GM12878 (cell line): ENCODE results near the gene KIF26A. TPM values are rescaled to one million over a fixed set of nuclear protein-coding genes. Genes with fewer than 3 reads are reported as not detected.
A peak's percentile ranks its signal among the peaks of the same experiment; 100 is the strongest.

ENCODE experiments used
- ATAC-seq: fragments of 200-7000 bp; cut with Tn5 transposase; 3 replicates; pipeline ENCODE4 v1.9.1; 2020; ENCODE audit warnings: mild to moderate bottlenecking, moderate library complexity
- BruUV-seq: library from RNA; stranded (reverse); fragments of 400-500 nt; replicated peaks from 2 replicates; lab custom pipeline; 2021; lab: Mats Ljungman, UMichigan
- CTCF ChIA-PET: fragments of 300-600 bp; sonication (Branson Sonifier 250); formaldehyde crosslinking; extraction: SDS; loops from one replicate; lab custom pipeline; 2021; ENCODE audit warnings: inconsistent platforms; lab: Yijun Ruan, JAX
- POLR2A ChIA-PET: fragments of 350-600 bp; formaldehyde crosslinking; extraction: SDS; loops from one replicate; lab custom pipeline; 2021; ENCODE audit warnings: inconsistent platforms; lab: Charles Lee
- RAD21 ChIA-PET: fragments of 300-600 bp; sonication (Branson Sonifier 250); formaldehyde crosslinking; loops from one replicate; lab custom pipeline; 2023; ENCODE audit warnings: antibody characterized with exemption; ENCODE audit not compliant: unreplicated experiment; lab: Charles Lee
- SMC1A ChIA-PET: fragments of 300-600 bp; sonication (Branson Sonifier 250); formaldehyde crosslinking; loops from one replicate; lab custom pipeline; 2023; ENCODE audit not compliant: unreplicated experiment, uncharacterized antibody; lab: Charles Lee
- DNase-seq: peaks from one replicate; pipeline ENCODE4 v3.0.0-alpha.2; 2011; ENCODE audit warnings: low read depth, low spot score
- FAIRE-seq: peaks from 3 replicates; lab custom pipeline; 2011; peaks lifted over from hg19 to GRCh38; lab: Jason Lieb, UNC
- H2AFZ ChIP-seq: 2 replicates; pipeline ENCODE4 v1.6.0; 2011; ENCODE audit warnings: low read depth, low read length, control low read depth; ENCODE audit not compliant: control insufficient read depth
- H3K27ac ChIP-seq: 2 replicates; pipeline ENCODE4 v1.5.1; 2011; ENCODE audit warnings: control low read depth; ENCODE audit not compliant: control insufficient read depth, insufficient read depth
- H3K27me3 ChIP-seq, 2 experiments: replicated peaks in 1 of 2; 2 replicates each; pipeline versions ENCODE4 v1.6.0 to v1.6.1; 2011; ENCODE audit warnings: low read length in 1 of 2; ENCODE audit not compliant: control insufficient read depth in 2 of 2, insufficient read depth in 2 of 2
- H3K36me3 ChIP-seq, 2 experiments: 2 replicates each; pipeline ENCODE4 v1.5.1; 2011; ENCODE audit warnings: low read length in 1 of 2; ENCODE audit not compliant: control insufficient read depth in 2 of 2, insufficient read depth in 2 of 2
- H3K4me1 ChIP-seq: 2 replicates; pipeline ENCODE4 v1.6.1; 2011; ENCODE audit warnings: mild to moderate bottlenecking, low read length, moderate library complexity, mixed read lengths; ENCODE audit not compliant: control insufficient read depth, insufficient read depth
- H3K4me2 ChIP-seq: 2 replicates; pipeline ENCODE4 v1.6.0; 2011; ENCODE audit warnings: control low read depth; ENCODE audit not compliant: control insufficient read depth, insufficient read depth
- H3K4me3 ChIP-seq: fragments of 200-600 bp; sonication (generic); 2 replicates; pipeline ENCODE4 v1.5.1; 2016
- H3K79me2 ChIP-seq: 2 replicates; pipeline ENCODE4 v1.6.0; 2011; ENCODE audit warnings: low read length; ENCODE audit not compliant: control insufficient read depth, insufficient read depth
- H3K9ac ChIP-seq: 2 replicates; pipeline ENCODE4 v1.8.0; 2011; ENCODE audit warnings: low read length, control low read depth, mixed read lengths; ENCODE audit not compliant: control insufficient read depth, insufficient read depth
- H3K9me3 ChIP-seq: replicated peaks from 3 replicates; pipeline ENCODE4 v1.5.1; 2011; ENCODE audit warnings: mild to moderate bottlenecking, low read length; ENCODE audit not compliant: control insufficient read depth, insufficient read depth
- H4K20me1 ChIP-seq: 2 replicates; pipeline ENCODE4 v1.6.0; 2011; ENCODE audit not compliant: control insufficient read depth, insufficient read depth
- HDGF ChIP-seq: fragments of 450-650 bp; IDR thresholded peaks from 2 replicates; pipeline ENCODE4 v1.6.1; 2016; ENCODE audit warnings: antibody characterized with exemption
- RAD21 ChIP-seq: IDR thresholded peaks from 2 replicates; pipeline ENCODE4 v1.6.1; 2011; ENCODE audit warnings: mild to moderate bottlenecking, low read depth, low read length, moderate library complexity; ENCODE audit not compliant: insufficient read depth
- SMC3 ChIP-seq: IDR thresholded peaks from 2 replicates; pipeline ENCODE4 v1.6.1; 2011; ENCODE audit warnings: low read length, improper control_type of control experiment, borderline replicate concordance
- WGBS: methylation state at CpG from one replicate; pipeline ENCODE4 v1.1.6; 2016; ENCODE audit warnings: low lambda C conversion rate; ENCODE audit not compliant: insufficient replicate concordance, insufficient coverage; ENCODE audit errors: missing lambda C conversion rate; 5-methylcytosine and 5-hydroxymethylcytosine counted together
- in situ Hi-C: fragments of 300-500 bp; cut with MboI; formaldehyde crosslinking; loops from 9 replicates; pipeline ENCODE4 v1.14.3; 2018; ENCODE audit warnings: mixed read lengths
- intact Hi-C: fragments of 100-400 bp; cut with micrococcal nuclease; formaldehyde crosslinking; loops from one replicate; pipeline ENCODE4 v1.14.2; 2022; ENCODE audit not compliant: unreplicated experiment
- polyA plus RNA-seq, 11 experiments: library from polyadenylated mRNA; depleted of rRNA in 4 of 11; unstranded in 6 of 11; stranded (reverse) in 5 of 11; fragments of >200 nt; fragmentation: Nextera tagmentation in 4 of 11; fragmentation: Illumina TruSeq in 1 of 11; extraction: Ambion mirVana in 4 of 11; extraction: Trizol in 1 of 11; gene quantifications; 1 replicate in 1 of 11; 2 replicates in 10 of 11; pipeline versions ENCODE4 v1.2.1 to v1.2.3, GENCODE V29; 2011 to 2016; ENCODE audit warnings: inconsistent platforms in 2 of 11, missing spikeins in 2 of 11, low read depth in 1 of 11
- total RNA-seq, 4 experiments: library from RNA; depleted of rRNA in 3 of 4; stranded (reverse); fragments of >200 nt in 3 of 4; fragmentation: Illumina TruSeq in 1 of 4; extraction: Trizol in 1 of 4; gene quantifications; 2 replicates each; pipeline versions ENCODE4 v1.2.1 to v1.2.3, GENCODE V29; 2013 to 2021
- TF ChIP-seq, protein P1 (sequence below): fragments of 450-650 bp; IDR thresholded peaks from 2 replicates; pipeline ENCODE4 v1.6.1; 2017; ENCODE audit warnings: low read depth, mild to moderate bottlenecking, moderate library complexity
- TF ChIP-seq, protein P2 (sequence below), 3 experiments: IDR thresholded peaks in 2 of 3; conservative IDR thresholded peaks in 1 of 3; 2 replicates each; pipeline ENCODE4 v1.5.1; 2011; ENCODE audit warnings: low read depth in 3 of 3, low read length in 3 of 3, mild to moderate bottlenecking in 3 of 3, control low read depth in 2 of 3, moderate library complexity in 2 of 3, inconsistent platforms in 1 of 3, mixed read lengths in 1 of 3; ENCODE audit not compliant: control insufficient read depth in 2 of 3, insufficient read depth in 1 of 3; ENCODE audit errors: extremely low read depth in 1 of 3

The KIF26A gene
- total and polyA plus RNA-seq, 10 of the 15 experiments (the other 5 are each of a cell fraction or from before 2014, with no cell fraction given): 0.05 TPM; not detected in 9

DNA sequence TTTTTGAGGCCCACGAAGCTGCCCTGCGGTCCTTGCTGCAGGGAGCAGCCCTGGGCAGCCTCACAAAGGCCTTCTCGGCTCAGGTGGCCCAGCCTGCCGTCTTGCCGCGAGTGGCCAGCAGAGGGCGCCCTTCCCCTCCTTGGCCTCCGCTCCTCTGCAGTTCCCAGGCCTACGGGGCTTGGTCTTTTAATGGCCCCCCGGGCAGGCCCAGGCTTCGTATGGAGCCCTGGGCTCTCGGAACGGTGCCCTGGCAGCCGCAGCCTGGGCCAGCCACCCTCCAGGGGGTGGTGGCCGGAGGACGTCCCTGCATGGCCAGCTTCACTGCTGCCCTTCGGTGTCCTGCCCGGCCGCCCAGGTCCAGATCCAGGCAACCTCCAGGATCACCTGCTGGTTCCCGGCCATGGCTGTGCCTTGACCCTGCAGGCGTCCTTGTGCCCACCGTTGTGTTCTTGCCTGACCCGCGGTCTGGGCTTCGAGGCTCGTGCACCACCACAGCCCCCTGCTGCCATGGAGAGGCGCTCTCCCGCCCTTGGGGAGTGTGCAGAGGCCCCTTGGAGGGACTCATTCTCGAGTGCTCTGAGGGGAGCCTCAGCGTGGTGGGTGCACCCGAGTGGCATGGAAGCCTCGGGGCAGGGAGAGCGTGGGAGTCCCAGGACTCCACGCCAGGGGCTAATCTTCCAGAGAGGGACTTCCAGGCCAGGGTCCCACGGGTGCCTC is 43.5 kb upstream of the KIF26A start:
- Histone ChIP-seq H2AFZ (no peak overlapping the region), H3K79me2 (no peaks in the 10 kb centered on the region), H3K36me3 (no peaks in the 10 kb centered on the region), H3K4me1 (no peaks in the 10 kb centered on the region), H3K27me3 (0 out of 4 replicates have a peak, but pooled peaks cover 0 to 1% of the 10 kb centered on the region in 2 experiments), H3K9me3 (no peaks in the 10 kb centered on the region), H3K4me2 (no peak overlapping the region), H3K4me3 (no peak overlapping the region), H4K20me1 (no peaks in the 10 kb centered on the region), H3K9ac (no peak overlapping the region), H3K27ac (no peak overlapping the region)
- no TSS peak for BruUV-seq
- peak; percentile 93 for ATAC-seq
- DNase-seq: no peak
- TF ChIP-seq SMC3: peak; percentile 55; the same call in 1 of the 2 replicates
- TF ChIP-seq RAD21: peak; percentile 60
- TF ChIP-seq, protein P1, sequence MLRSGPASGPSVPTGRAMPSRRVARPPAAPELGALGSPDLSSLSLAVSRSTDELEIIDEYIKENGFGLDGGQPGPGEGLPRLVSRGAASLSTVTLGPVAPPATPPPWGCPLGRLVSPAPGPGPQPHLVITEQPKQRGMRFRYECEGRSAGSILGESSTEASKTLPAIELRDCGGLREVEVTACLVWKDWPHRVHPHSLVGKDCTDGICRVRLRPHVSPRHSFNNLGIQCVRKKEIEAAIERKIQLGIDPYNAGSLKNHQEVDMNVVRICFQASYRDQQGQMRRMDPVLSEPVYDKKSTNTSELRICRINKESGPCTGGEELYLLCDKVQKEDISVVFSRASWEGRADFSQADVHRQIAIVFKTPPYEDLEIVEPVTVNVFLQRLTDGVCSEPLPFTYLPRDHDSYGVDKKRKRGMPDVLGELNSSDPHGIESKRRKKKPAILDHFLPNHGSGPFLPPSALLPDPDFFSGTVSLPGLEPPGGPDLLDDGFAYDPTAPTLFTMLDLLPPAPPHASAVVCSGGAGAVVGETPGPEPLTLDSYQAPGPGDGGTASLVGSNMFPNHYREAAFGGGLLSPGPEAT: no peak
- TF ChIP-seq, protein P2, sequence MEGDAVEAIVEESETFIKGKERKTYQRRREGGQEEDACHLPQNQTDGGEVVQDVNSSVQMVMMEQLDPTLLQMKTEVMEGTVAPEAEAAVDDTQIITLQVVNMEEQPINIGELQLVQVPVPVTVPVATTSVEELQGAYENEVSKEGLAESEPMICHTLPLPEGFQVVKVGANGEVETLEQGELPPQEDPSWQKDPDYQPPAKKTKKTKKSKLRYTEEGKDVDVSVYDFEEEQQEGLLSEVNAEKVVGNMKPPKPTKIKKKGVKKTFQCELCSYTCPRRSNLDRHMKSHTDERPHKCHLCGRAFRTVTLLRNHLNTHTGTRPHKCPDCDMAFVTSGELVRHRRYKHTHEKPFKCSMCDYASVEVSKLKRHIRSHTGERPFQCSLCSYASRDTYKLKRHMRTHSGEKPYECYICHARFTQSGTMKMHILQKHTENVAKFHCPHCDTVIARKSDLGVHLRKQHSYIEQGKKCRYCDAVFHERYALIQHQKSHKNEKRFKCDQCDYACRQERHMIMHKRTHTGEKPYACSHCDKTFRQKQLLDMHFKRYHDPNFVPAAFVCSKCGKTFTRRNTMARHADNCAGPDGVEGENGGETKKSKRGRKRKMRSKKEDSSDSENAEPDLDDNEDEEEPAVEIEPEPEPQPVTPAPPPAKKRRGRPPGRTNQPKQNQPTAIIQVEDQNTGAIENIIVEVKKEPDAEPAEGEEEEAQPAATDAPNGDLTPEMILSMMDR (IDR thresholded peaks at IDR 0.05 in 2 of 3, conservative IDR thresholded peaks at IDR 0.05 in 1 of 3; ENCODE audit: control insufficient read depth in 2 of 3, extremely low read depth in 1 of 3, insufficient read depth in 1 of 3, low read depth in 3 of 3, low read length in 3 of 3): peak; percentile 74 to 89 (median 76)
- 0 out of 2 replicates have a peak, but pooled peaks have one; percentile 33 for TF ChIP-seq HDGF
- FAIRE-seq: no peak
- ChIA-PET POLR2A (no interaction called here), RAD21 (no interaction called here), SMC1A (no interaction called here), CTCF (interaction anchor here (0.6 to 1.5 kb wide), 2 partner anchors 17 to 75 kb away, joined by 3 to 6 read pairs; no protein-coding TSS in a partner anchor)
- intact Hi-C loops: loop anchor here (5.0 kb wide), 1 partner anchor 547 kb away; no protein-coding TSS in a partner anchor
- WGBS: 36% methylated on average over 34 of the region's 35 CpGs
- in situ Hi-C loops: no loop called here
